GM13976 (cell line): ENCODE data around the gene KRT85.

ENCODE experiments used
- DNase-seq: peaks from one replicate; pipeline ENCODE4 v3.0.0; 2012; ENCODE audit warnings: low spot score
- CTCF ChIP-seq: IDR thresholded peaks from 2 replicates; pipeline ENCODE4 v1.5.1; 2012; ENCODE audit warnings: borderline replicate concordance, mild to moderate bottlenecking; ENCODE audit not compliant: insufficient read depth; ENCODE audit errors: extremely low read depth, missing control alignments, control extremely low read depth
- in situ Hi-C: fragments of 300-500 bp; cut with MboI; formaldehyde crosslinking; loops from one replicate; pipeline ENCODE4 v1.12.0; 2022; ENCODE audit warnings: low sequenced_read_pairs, mixed read lengths, inconsistent platforms; ENCODE audit not compliant: unreplicated experiment

The KRT85 gene

GRCh38 chr12:52402873-52403540 lies 35.7 kb upstream of the KRT85 start:
- DNase-seq = no peak
- in situ Hi-C loops = no loop called here
- TF ChIP-seq CTCF = no peak

- in situ Hi-C loops = no loop called here
- DNase-seq = no peak
- no peak for TF ChIP-seq CTCF
Measured at GRCh38 chr12:52402377-52402776, 35.1 kb upstream of the KRT85 start.

DNA sequence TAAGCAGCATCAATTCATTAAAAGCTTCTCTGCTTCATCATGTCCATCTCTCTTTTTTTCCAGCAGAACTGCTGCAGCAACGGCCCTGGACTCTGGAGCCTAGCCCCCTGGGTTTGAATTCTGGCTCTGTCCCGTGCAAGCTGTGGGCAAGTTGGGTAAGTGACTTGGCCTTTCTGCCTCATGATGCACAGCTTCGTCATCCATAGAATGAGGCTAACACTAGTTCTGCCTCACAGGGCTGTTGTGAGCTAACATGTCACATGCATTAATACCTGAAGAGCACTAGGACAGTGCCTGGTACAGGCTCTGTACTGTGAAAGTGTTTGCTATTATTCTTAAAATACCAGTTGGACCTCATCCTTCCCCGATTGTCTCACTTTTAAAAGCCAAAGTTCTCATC lies 34.6 kb upstream of the KRT85 start:
- TF ChIP-seq CTCF = no peak
- in situ Hi-C loops = no loop called here
- no peak for DNase-seq

DNA sequence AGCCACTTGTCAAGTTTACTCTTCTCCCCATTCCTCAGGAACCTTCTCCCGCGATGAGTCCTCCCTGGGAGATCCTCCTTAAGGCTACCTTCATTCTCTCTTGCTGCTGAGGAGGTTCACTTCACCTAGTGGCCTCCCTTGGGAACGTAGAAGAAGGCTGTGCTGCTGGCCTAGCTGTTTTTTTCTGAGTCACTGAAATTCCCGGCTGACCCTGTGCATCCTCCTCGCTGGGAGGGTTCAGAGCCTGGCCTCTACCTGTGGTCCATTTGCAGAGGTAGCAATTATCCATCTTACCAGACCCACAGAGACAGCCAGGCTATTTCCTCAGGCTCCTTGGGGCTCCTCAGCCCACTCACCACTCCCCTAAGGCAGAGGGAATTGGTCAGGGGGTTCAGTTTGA lies 34.2 kb upstream of the KRT85 start:
- in situ Hi-C loops = no loop called here

DNA sequence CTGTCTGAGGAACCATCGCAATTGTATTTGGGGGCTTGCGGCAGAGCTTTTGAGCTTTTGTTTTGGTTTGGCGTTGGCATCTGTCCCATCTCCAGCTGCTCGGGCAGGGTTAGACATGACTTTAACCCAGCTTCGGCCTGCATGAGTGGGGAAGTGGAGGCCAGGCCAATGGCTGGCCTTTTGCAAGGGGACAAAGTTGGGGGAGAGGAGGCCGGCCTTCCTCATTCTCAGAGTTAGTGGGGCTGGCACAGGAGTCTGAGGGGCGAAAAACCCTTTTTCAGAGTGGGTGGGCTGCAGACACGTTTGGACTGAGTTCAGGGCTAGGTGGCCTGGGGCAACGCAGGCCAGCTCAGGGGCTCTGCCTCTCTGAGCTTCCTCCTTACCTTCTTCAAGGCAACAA lies 33.6 kb upstream of the KRT85 start:
- TF ChIP-seq CTCF = no peak
- in situ Hi-C loops = no loop called here
- DNase-seq = no peak

More for the DNA sequence above, 34.2 kb upstream of the KRT85 start:
- DNase-seq = no peak
- no peak for TF ChIP-seq CTCF

- in situ Hi-C loops = no loop called here
- no peak for TF ChIP-seq CTCF
- no peak for DNase-seq
Measured at GRCh38 chr12:52399756-52400155, 32.5 kb upstream of the KRT85 start.
